Sigmoid colon (tissue), 4 donors: ENCODE results near the gene GPX3.
A peak's percentile ranks its signal among the peaks of the same experiment; 100 is the strongest.

Experiments used
- POLR2A ChIP-seq, 2 donors: fragments of 450-650 bp; IDR thresholded peaks; one replicate each; pipeline ENCODE4 v1.6.1; 2016; ENCODE audit warnings: antibody characterized with exemption in 2 of 2, mild to moderate bottlenecking in 2 of 2, moderate library complexity in 2 of 2
- POLR2AphosphoS5 ChIP-seq, 4 donors: sonication (generic); formaldehyde crosslinking; IDR thresholded peaks; one replicate each; pipeline ENCODE4 v1.6.1; 2017; ENCODE audit warnings: antibody characterized with exemption in 4 of 4
- TF ChIP-seq, protein P1 (sequence below), 4 experiments: fragments of 450-650 bp in 3 of 4; fragments of 200-600 bp in 1 of 4; IDR thresholded peaks; one replicate each; pipeline ENCODE4 v1.5.1; 2016 to 2019; ENCODE audit warnings: antibody characterized with exemption in 4 of 4, mild to moderate bottlenecking in 3 of 4, moderate library complexity in 2 of 4

GRCh38 chr5:151021746-151022145 is 1.4 kb downstream of the GPX3 start:
- TF ChIP-seq, protein P1, sequence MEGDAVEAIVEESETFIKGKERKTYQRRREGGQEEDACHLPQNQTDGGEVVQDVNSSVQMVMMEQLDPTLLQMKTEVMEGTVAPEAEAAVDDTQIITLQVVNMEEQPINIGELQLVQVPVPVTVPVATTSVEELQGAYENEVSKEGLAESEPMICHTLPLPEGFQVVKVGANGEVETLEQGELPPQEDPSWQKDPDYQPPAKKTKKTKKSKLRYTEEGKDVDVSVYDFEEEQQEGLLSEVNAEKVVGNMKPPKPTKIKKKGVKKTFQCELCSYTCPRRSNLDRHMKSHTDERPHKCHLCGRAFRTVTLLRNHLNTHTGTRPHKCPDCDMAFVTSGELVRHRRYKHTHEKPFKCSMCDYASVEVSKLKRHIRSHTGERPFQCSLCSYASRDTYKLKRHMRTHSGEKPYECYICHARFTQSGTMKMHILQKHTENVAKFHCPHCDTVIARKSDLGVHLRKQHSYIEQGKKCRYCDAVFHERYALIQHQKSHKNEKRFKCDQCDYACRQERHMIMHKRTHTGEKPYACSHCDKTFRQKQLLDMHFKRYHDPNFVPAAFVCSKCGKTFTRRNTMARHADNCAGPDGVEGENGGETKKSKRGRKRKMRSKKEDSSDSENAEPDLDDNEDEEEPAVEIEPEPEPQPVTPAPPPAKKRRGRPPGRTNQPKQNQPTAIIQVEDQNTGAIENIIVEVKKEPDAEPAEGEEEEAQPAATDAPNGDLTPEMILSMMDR (IDR thresholded peaks at IDR 0.05) = no peak
- TF ChIP-seq POLR2A (IDR thresholded peaks at IDR 0.05) (no peak), POLR2AphosphoS5 (IDR thresholded peaks at IDR 0.05) (peak in 1 of 4 donors; percentile 2)
